Measurements from ENCODE around the gene RHBDD3.

RHBDD3 gene

GRCh38 chr22:29258407-29259252, 9.2 kb downstream of the RHBDD3 start:
- H3K27me3 Mint-ChIP-seq (ENCODE audit: low read depth) = no peaks in the 10 kb centered on the region
- H3K9me3 Mint-ChIP-seq = no peaks in the 10 kb centered on the region
- H3K36me3 Mint-ChIP-seq (ENCODE audit: low read depth) = peaks cover 3% of the 10 kb centered on the region
- TF ChIP-seq, protein P1, sequence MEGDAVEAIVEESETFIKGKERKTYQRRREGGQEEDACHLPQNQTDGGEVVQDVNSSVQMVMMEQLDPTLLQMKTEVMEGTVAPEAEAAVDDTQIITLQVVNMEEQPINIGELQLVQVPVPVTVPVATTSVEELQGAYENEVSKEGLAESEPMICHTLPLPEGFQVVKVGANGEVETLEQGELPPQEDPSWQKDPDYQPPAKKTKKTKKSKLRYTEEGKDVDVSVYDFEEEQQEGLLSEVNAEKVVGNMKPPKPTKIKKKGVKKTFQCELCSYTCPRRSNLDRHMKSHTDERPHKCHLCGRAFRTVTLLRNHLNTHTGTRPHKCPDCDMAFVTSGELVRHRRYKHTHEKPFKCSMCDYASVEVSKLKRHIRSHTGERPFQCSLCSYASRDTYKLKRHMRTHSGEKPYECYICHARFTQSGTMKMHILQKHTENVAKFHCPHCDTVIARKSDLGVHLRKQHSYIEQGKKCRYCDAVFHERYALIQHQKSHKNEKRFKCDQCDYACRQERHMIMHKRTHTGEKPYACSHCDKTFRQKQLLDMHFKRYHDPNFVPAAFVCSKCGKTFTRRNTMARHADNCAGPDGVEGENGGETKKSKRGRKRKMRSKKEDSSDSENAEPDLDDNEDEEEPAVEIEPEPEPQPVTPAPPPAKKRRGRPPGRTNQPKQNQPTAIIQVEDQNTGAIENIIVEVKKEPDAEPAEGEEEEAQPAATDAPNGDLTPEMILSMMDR (IDR thresholded peaks at IDR 0.05; ENCODE audit: unreplicated experiment in 3 of 3) = no peak
- no peak overlapping the region for H3K27ac Mint-ChIP-seq
- H3K4me3 Mint-ChIP-seq = no peak overlapping the region
- H3K4me1 Mint-ChIP-seq = no peaks in the 10 kb centered on the region

GRCh38 chr22:29257751-29258181, 10.0 kb downstream of the RHBDD3 start:
- H3K36me3 Mint-ChIP-seq (ENCODE audit: low read depth) = peaks cover 3% of the 10 kb centered on the region
- TF ChIP-seq, protein P1 (IDR thresholded peaks at IDR 0.05; ENCODE audit: unreplicated experiment in 3 of 3) = no peak
- H3K4me3 Mint-ChIP-seq = no peak overlapping the region
- no peaks in the 10 kb centered on the region for H3K4me1 Mint-ChIP-seq
- no peaks in the 10 kb centered on the region for H3K9me3 Mint-ChIP-seq
- H3K27ac Mint-ChIP-seq = no peak overlapping the region
- H3K27me3 Mint-ChIP-seq (ENCODE audit: low read depth) = no peaks in the 10 kb centered on the region

DNA sequence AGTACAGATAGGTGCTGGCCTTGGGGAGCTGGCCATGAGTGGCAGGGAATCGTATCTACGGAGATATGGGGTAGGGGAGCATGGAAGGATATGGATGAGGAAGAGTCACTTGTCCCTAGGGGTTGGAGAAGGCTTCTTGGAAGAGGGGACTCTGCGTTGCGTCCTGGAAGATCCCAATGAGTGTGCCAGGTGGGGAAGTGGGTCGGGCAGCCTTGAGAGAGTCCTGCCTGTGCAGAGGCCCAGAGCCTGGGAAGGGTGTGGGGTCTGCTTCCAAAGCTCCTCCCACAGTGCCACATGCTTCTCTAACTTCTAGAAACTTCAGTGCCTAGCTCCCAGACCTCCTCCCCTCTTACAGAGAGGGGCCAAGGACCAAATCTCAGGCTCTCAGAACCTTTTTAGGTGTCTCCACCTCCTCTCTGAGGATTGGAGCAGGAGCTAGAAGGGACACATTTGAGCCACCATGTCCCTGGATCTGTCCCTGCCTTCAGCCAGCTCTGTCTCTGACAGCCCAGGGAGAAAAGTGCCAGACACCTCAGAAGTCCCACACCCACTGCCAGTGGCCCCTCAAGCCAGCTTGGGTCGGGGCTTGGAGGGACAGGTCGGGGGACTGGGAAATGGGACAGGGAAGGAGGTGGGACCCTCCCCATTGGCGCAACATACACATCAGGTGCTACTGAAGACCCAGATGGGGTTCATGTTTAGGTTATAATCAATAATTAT, 11.0 kb downstream of the RHBDD3 start:
- peaks cover 3% of the 10 kb centered on the region for H3K36me3 Mint-ChIP-seq (ENCODE audit: low read depth)
- peak overlapping the region in 1 of 3 experiments; percentile 26 for H3K27ac Mint-ChIP-seq
- TF ChIP-seq, protein P1 (IDR thresholded peaks at IDR 0.05; ENCODE audit: unreplicated experiment in 3 of 3) = no peak
- H3K4me1 Mint-ChIP-seq = no peaks in the 10 kb centered on the region
- no peaks in the 10 kb centered on the region for H3K27me3 Mint-ChIP-seq (ENCODE audit: low read depth)
- H3K9me3 Mint-ChIP-seq = no peaks in the 10 kb centered on the region
- H3K4me3 Mint-ChIP-seq = no peak overlapping the region

DNA sequence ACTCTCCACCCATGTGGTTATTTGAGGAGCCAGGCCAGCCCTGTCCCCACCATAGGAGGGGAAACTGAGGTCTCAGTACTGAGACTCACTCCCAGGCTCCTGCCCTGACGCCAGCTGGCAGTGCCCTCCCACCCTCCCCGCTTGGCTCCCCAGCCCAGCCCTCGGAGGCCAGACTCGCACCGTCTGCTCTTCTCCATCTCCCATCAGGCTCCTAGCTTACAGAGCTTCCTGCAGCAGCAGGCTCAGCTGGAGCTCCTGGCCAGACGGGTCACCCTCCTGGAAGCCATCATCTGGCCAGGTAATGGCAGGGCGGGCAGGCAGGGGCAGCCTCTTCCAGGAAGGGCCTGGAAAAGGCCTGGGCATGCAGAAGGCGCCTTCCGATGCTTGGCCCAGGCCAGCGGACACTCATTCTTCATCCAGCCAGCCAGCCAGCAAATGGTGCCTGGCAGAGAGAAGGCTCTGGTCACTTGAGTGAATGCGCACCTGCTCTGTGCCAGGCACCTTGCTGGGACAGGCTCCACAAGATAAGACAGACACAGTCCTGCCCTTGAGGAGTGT, 12.6 kb downstream of the RHBDD3 start:
- Mint-ChIP-seq H3K27ac (no peak overlapping the region), H3K9me3 (no peaks in the 10 kb centered on the region)
- TF ChIP-seq, protein P1 (IDR thresholded peaks at IDR 0.05; ENCODE audit: unreplicated experiment in 3 of 3) = no peak

DNA sequence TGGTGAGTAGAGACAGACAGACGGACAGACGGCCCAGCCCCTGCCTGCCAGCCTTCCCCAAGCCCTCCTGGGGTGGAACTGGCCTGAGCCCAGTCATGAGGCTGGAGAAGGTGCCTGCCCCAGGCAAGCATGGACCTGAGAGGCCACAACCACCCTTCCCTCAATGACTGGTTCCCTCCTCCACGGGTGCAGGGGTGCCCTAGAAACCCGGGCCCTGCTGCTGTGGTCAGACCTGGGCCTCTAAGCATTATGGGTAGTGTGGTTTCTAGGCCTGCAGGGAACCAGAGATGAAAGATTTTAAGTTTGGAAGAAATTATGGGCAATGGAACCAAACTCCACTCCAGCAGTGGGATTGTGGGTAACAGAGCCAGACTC, 13.5 kb downstream of the RHBDD3 start:
- Mint-ChIP-seq H3K27me3 (ENCODE audit: low read depth) (no peaks in the 10 kb centered on the region), H3K4me3 (no peak overlapping the region), H3K36me3 (ENCODE audit: low read depth) (peaks cover 3% of the 10 kb centered on the region), H3K4me1 (no peaks in the 10 kb centered on the region), H3K27ac (no peak overlapping the region), H3K9me3 (no peaks in the 10 kb centered on the region)
- TF ChIP-seq, protein P1 (IDR thresholded peaks at IDR 0.05; ENCODE audit: unreplicated experiment in 3 of 3) = no peak

More for the DNA sequence above, 12.6 kb downstream of the RHBDD3 start:
- Mint-ChIP-seq H3K4me1 (no peaks in the 10 kb centered on the region), H3K4me3 (no peak overlapping the region), H3K36me3 (ENCODE audit: low read depth) (peaks cover 3% of the 10 kb centered on the region), H3K27me3 (ENCODE audit: low read depth) (no peaks in the 10 kb centered on the region)

Data from nephron (organoid).